ENCODE measurements around the gene DHRS1. TPM values are rescaled to one million over a fixed set of nuclear protein-coding genes. Genes with fewer than 3 reads are reported as not detected.

DHRS1 gene
- total and polyA plus RNA-seq, 2 experiments from 2014 or later, result 15.0 to 15.4 TPM

DNA sequence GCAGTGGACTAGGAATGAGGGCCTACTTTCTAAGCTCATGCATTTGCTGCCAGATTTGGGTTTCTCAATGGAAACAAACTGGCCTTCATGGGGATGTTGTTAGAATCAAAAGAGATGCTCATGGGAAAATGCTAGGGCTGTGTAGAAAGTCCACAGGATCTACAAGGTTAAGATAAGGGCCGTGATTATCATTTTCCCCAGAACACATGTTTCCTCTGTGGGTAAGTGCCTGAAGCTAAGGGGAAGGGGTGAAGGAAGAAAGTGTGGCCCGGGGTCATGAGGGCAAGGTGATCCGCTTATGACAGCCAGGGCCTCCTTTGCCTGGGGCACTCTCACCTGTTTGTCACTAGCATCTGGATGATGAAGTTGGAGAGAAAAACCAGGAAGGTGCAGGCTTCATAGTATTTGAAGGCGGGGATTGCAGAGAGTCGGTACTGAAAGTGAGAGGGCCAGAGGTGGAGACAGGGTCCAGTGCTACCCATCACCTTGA lies 25.5 kb upstream of the DHRS1 start (continued):
- TF ChIP-seq, protein P1, sequence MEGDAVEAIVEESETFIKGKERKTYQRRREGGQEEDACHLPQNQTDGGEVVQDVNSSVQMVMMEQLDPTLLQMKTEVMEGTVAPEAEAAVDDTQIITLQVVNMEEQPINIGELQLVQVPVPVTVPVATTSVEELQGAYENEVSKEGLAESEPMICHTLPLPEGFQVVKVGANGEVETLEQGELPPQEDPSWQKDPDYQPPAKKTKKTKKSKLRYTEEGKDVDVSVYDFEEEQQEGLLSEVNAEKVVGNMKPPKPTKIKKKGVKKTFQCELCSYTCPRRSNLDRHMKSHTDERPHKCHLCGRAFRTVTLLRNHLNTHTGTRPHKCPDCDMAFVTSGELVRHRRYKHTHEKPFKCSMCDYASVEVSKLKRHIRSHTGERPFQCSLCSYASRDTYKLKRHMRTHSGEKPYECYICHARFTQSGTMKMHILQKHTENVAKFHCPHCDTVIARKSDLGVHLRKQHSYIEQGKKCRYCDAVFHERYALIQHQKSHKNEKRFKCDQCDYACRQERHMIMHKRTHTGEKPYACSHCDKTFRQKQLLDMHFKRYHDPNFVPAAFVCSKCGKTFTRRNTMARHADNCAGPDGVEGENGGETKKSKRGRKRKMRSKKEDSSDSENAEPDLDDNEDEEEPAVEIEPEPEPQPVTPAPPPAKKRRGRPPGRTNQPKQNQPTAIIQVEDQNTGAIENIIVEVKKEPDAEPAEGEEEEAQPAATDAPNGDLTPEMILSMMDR (conservative IDR thresholded peaks at IDR 0.05; ENCODE audit: low read depth in 2 of 2), result no peak

DNA sequence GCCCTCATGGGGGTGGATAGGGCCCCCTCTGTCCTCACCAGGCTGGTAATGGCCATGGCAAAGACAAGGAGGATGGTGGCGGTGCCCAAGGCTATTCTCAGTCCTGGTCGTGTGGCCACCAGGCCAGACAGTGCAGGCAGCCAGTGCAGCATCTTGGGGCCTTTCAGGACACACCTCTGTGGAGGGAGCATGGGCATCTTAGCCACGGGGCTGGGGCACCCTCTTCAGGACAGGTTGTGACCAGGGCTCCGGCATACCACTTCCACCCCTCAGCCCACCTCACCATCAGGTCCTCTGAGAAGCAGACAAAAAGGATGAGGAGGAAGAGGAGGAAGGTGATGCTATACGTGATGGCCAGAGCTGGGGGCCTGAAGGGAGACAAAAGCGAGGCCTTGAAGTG lies 24.4 kb upstream of the DHRS1 start:
- no peak overlapping the region for H3K4me2 ChIP-seq
- Mint-ChIP-seq H3K9me3 (no peaks in the 10 kb centered on the region; the same call in 2 of the 3 replicates), H3K27ac (no peak overlapping the region), H3K4me1 (peaks cover 2% of the 10 kb centered on the region; the same call in 1 of the 3 replicates), H3K36me3 (ENCODE audit: low read depth) (no peaks in the 10 kb centered on the region; the same call in 2 of the 3 replicates), H3K27me3 (ENCODE audit: insufficient read depth, low read depth, poor library complexity) (peaks cover 16% of the 10 kb centered on the region), H3K4me3 (no peak overlapping the region)
- no peaks in the 10 kb centered on the region for H3K36me3 ChIP-seq (ENCODE audit: insufficient read depth)
- H3F3A ChIP-seq (replicated peaks; ENCODE audit: low read depth), result no peaks in the 10 kb centered on the region
- H2AFZ ChIP-seq, result no peak overlapping the region
- H3K27me3 ChIP-seq (ENCODE audit: insufficient read depth), result peaks cover 30% of the 10 kb centered on the region
- H3K4me3 ChIP-seq, result no peak overlapping the region
- ATAC-seq (no peak), DNase-seq (ENCODE audit: low spot score) (no peak)
- no peaks in the 10 kb centered on the region for H3K4me1 ChIP-seq (ENCODE audit: insufficient read depth)
- no peaks in the 10 kb centered on the region for H4K20me1 ChIP-seq (replicated peaks; ENCODE audit: insufficient read depth)
- no peaks in the 10 kb centered on the region for H3K9me2 ChIP-seq (ENCODE audit: insufficient read depth)
- TF ChIP-seq, protein P1 (conservative IDR thresholded peaks at IDR 0.05; ENCODE audit: low read depth in 2 of 2), result 0 out of 4 replicates have a peak, but pooled peaks of 1 of the 2 experiments have one; percentile 2
- TF ChIP-seq, protein P2, sequence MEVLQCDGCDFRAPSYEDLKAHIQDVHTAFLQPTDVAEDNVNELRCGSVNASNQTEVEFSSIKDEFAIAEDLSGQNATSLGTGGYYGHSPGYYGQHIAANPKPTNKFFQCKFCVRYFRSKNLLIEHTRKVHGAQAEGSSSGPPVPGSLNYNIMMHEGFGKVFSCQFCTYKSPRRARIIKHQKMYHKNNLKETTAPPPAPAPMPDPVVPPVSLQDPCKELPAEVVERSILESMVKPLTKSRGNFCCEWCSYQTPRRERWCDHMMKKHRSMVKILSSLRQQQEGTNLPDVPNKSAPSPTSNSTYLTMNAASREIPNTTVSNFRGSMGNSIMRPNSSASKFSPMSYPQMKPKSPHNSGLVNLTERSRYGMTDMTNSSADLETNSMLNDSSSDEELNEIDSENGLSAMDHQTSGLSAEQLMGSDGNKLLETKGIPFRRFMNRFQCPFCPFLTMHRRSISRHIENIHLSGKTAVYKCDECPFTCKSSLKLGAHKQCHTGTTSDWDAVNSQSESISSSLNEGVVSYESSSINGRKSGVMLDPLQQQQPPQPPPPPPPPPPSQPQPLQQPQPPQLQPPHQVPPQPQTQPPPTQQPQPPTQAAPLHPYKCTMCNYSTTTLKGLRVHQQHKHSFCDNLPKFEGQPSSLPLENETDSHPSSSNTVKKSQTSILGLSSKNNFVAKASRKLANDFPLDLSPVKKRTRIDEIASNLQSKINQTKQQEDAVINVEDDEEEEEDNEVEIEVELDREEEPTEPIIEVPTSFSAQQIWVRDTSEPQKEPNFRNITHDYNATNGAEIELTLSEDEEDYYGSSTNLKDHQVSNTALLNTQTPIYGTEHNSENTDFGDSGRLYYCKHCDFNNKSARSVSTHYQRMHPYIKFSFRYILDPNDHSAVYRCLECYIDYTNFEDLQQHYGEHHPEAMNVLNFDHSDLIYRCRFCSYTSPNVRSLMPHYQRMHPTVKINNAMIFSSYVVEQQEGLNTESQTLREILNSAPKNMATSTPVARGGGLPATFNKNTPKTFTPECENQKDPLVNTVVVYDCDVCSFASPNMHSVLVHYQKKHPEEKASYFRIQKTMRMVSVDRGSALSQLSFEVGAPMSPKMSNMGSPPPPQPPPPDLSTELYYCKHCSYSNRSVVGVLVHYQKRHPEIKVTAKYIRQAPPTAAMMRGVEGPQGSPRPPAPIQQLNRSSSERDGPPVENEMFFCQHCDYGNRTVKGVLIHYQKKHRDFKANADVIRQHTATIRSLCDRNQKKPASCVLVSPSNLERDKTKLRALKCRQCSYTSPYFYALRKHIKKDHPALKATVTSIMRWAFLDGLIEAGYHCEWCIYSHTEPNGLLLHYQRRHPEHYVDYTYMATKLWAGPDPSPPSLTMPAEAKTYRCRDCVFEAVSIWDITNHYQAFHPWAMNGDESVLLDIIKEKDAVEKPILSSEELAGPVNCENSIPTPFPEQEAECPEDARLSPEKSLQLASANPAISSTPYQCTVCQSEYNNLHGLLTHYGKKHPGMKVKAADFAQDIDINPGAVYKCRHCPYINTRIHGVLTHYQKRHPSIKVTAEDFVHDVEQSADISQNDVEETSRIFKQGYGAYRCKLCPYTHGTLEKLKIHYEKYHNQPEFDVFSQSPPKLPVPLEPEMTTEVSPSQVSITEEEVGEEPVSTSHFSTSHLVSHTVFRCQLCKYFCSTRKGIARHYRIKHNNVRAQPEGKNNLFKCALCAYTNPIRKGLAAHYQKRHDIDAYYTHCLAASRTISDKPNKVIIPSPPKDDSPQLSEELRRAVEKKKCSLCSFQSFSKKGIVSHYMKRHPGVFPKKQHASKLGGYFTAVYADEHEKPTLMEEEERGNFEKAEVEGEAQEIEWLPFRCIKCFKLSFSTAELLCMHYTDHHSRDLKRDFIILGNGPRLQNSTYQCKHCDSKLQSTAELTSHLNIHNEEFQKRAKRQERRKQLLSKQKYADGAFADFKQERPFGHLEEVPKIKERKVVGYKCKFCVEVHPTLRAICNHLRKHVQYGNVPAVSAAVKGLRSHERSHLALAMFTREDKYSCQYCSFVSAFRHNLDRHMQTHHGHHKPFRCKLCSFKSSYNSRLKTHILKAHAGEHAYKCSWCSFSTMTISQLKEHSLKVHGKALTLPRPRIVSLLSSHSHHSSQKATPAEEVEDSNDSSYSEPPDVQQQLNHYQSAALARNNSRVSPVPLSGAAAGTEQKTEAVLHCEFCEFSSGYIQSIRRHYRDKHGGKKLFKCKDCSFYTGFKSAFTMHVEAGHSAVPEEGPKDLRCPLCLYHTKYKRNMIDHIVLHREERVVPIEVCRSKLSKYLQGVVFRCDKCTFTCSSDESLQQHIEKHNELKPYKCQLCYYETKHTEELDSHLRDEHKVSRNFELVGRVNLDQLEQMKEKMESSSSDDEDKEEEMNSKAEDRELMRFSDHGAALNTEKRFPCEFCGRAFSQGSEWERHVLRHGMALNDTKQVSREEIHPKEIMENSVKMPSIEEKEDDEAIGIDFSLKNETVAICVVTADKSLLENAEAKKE (CRISPR knock-in tag; IDR thresholded peaks at IDR 0.05), result no peak
- no peaks in the 10 kb centered on the region for H3K79me2 ChIP-seq (replicated peaks; ENCODE audit: insufficient read depth)
- H3K27ac ChIP-seq (ENCODE audit: low read depth), result no peak overlapping the region

Data from GM23338 (cell line).